NCI-H69 (cell line): Measurements from ENCODE around the gene HNRNPA3.
"Not testable (repeated sequence)": the region's sequence is repeated elsewhere in the genome, so short reads cannot be mapped to it uniquely, and the experiment has no call there.

Source experiments
- DNase-seq: peaks from one replicate; lab custom pipeline; 2025; lab: John Stamatoyannopoulos, UW

HNRNPA3 gene

DNA sequence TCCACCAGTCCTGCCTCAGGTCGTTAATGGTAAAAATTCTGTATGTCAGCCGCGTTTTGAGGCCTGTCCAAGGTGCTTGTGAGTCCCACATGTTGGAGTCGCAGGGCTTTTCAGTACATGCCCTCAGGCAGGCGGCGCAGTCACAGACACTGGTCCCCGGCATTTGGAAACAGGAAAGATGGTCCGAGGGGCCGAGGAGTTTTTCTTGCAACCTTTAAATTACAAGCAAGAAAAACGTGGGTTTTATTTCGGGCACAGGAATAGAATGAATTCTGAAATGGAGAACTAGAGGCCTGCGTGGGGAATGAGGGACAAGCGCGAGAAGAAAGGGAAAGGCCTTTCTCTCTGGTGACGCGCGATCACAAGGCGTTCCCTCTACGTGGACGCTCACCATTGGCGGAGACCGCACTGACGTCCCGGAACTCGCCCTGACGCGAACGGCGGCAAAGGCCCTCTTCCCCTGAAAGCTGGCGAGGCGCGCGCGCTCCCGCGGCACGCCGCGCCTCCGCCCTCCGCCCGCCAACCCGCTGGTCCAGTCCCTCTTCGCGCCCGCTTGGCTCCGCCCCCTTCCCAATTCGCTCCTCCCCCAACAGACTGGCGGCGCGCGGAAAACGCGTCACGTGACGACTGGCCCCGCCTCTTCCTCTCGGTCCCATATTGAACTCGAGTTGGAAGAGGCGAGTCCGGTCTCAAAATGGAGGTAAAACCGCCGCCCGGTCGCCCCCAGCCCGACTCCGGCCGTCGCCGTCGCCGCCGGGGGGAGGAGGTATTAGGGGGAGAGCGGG, at the start of gene HNRNPA3:
TSS of gene HNRNPA3 (plus strand) at position 689 of the 785 bp plus-strand sequence. CDS start at position 695, 6 bp downstream.
- DNase-seq, result peak; percentile 97

DNA sequence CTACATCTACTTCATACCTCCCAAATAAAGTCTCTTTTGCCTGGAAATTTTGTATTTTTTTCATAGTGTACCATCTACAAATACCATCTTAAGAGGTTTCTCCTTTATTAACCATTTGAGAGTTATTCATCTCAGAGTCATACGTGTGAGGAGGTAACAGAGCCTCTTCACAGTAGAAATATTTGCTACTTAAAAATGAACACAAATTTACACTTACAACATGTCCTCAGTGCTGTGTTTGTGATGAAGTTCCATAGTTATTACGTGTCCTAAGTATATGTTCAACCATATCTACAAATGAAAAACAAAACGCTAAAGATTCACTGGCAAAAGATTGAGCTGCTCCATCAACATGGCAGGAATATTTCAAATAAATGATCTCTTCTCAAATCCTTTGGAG, 48.5 kb upstream of the HNRNPA3 start:
- DNase-seq, result peak; percentile 50

DNA sequence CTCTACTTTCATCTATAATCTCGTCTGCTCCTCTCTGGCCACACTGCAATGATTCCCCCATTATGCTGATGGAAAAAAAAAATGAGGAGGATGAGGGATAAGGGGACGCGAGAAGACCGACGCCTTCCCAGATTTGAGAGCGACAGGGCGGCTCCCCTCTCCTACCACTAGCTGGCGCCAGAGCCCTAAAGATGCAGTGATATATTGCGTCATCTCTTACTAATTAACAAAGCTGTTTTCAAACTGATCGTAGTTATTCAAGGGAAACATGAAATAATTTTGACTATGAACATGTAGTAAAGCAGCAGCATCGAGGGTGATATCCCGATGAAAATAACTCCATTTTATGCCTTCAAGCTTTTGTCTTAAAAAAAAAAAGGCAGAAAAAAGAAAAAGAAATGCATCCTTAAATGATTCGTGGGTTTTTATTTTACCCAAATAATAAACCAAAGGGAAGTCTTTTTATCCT, 48.0 kb upstream of the HNRNPA3 start:
- peak; percentile 92 for DNase-seq

DNA sequence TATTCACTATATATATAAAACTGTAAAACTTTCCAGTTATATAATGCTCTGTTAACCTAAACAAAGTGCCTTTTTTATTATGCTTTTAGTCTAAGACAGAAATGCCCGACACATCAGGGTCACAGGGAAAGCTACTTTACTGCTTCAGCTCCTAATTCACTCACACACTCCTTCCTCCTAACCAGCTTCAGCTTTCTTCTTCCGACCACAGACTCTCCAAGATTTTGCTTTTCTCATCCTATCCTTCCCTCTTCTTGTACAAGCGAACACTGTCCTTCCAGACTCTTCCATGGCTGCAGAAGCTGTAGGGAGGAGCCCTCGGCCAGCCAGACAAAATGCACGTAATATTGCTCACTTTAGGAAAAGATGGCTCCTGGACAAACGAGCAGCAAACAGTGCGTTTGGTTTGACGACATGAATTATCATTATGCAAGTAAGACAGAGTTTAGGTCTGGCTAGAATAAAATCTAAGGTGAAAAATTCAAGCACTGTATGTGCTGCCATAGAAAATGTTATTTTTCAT, 47.5 kb upstream of the HNRNPA3 start:
- peak; percentile 58 for DNase-seq

DNA sequence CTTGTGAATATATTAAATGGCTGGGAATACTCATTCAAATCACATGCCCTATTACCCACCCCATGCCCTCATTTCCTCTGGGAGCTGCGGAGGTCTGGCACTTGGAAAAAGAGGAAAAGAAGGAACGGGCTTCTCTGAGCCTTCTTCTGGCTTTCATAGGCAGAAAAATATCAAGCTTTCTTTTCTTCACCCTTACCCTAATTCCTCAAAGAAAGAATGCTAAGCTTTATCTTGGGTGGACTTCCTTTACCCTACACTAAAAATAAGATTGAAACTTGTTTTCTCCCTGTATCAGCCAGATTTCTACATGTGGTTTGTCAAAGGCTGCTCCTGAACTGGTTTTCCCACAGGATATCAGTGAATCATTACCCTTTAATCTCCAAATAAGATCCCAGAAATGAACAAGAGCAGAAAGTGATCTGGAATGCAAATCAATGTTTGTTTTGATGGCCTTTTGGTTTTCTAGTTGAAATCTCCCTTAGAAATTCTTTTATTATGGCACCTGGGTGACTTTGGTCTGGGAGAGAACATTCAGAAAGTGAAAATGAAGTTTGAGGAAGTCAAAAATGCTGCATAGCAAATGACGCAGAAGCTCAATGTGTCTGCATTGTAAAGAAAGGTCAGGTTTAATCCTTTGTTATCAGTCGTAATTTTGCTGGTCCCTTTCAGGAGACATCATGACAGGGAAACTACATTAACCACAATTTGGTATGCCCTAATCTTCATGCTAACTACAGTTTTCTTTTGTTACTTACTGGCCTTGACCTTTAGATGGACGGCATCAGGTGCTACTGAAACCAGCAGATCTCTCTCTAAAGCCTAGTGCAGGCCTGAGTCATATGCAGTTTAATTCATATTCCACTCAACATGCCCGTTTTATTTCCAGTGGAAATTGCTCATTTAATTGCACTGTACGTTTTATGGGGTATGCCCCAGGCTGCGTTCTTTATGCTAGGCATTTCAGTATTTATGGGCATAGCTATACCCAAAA, 46.6 kb upstream of the HNRNPA3 start:
- DNase-seq, result peak; percentile 78

DNA sequence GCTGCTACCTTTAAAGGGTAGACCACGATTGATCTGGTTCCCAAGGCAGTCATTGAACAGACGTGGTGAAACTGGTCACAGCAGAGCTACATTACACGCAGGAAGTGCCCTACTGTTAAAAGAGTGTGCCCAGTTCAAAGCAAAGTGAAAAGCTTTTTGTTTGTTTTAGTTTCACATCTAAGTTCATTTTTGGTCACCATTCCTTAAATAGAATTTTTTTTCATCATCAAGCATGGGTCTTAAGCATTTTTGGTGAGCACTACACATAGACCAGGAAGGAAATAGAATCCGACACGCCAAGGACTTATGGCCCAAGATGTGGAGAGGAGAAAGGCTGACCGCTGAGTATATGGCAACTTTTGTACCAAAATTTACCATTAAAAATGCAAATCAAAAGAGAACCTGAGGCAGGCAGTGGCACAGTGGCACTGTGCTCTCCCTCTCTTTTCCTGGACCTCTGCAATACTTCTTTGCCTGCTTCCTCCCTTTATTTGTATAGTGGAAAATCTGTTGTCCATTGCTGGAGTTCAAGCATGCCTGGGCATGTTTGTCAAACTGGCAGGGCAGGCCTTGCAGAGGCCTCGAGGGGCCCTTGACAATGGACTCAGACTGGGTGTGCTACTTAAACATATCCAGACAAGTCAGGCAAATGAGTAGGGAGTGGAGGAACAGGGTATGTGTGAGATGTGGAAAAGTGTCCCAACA, 42.6 kb upstream of the HNRNPA3 start:
- DNase-seq, result peak; percentile 96

DNA sequence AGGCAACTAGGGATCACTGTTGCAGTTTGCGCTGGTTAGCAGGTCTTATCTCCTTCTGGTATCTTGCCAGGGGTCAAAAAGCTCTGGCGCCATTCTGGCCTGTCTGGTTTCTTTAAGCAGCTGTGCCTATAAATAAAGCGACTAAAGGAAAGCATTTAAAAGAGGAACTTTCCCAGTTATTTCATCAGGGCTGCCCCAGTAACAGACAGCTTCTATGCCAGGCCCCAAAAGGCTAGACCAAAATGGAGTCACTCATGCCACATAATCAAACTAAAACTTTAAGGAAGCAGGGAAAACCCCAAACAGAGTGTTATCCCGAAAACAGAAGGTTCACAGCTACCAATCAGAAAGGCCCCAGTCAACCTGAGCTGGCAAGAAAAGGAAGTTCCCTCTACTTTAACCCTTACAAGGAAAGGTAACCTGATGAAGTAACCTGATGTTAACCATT, 41.2 kb upstream of the HNRNPA3 start:
- peak; percentile 42 for DNase-seq

DNA sequence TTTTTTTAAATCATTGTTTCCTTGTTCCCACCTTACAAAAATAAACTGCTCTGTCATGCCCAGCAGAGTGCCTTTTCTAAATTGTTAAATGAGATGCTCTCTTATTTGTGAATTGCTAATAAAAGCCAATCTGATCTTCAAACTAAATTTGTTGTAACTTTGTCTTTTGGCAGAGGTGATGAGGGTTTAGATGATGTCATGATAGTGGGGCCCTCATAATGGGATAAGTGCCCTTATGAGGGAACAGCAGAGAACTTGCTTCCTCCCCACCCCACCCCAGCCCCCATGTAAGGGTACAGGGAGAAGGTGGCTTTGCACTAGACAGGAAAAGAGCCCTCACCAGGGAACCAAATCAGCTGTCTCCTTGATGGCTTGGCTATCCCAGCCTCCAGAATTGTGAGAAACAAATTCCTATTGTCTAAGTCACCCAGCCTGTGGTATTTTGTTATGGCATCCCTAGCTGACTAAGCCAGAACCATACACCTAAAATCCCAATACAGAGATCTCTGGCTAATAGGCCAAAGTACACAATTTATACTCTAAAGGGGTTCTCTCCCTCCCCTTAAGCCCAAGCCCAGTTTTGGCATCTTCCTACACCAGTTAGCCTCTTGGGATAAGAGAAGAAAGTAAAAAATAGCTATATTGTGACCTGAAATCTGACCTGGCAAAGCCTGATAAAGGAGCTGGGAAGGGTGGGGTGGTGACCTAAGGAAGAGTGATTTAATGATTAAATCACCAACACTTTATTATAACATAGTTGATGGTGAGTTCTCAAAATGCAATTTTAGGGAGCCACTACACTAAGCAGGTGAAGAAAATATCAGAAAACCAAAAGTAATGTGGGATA, 40.3 kb upstream of the HNRNPA3 start:
- no peak for DNase-seq

DNA sequence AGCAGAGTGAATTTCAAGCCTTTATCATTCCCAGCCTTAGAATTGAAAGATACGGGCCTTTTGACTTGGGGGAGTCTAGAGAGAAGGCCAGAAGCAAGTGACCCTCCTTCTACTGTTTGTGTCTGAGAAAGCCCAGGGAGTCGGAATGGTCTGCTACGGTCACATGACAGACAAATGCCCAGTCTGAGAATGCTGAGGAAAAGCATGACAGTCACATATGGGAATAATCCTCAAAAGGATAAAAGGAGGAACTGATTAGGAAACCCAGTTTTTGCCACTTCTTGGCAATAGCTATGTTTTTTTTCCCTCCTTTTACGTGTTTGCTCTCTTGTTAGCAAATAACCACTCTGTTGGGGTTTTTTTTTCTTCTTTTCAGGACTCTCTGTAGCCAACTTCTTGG, 38.1 kb upstream of the HNRNPA3 start:
- no peak for DNase-seq

DNA sequence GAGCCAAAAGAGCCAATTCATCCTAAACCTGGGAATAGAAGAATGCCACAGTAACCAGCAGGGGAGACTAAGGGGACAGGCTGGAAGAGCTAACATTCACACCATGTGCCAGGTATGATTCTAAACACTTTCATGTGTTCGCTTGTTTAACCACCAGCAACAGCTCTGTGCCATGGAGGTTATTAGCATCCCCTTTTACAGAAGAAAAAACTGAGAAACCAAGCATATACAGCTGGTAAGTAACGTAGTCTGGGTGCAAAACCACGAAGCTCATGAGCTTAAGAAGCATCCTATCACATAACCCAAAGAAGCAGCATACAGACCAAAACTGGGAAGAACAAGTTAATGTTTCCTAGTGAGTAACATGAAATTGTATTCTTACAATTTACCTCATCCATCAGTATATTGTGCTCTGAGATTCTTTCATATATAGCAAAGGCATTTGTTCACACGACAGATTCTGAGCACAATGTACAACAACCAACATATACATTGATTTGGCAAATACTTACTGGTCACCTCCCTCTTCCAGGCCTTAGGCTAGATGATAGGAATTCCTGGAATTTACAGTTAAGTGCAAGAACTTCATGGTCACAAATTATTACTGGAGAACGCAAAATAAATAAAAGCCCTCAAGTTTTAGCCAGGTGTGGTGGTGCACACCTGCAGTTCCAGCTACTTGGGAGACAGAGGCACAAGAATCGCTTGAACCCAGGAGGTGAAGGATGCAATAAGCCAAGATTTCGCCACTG, 36.5 kb upstream of the HNRNPA3 start:
- DNase-seq, result peak; percentile 28

DNA sequence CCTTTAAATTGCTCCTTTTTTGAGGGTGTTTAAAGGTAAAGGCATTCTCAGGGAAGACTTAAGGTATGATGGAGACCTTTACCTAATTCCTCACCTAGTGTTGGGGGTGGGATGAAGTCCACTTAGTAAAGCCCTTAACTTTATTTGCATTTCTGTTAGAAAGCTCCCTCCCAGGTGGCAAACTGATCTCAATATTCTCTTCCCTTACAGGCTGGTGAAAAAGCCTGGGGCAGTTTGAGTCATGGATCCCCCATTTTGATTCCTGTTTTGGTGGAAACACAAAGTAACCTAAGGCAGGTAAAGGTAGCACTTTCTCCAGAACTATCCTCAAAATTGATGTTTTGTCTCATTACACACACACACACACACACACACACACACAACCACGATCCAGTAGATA, 33.8 kb upstream of the HNRNPA3 start:
- DNase-seq, result peak; percentile 64

DNA sequence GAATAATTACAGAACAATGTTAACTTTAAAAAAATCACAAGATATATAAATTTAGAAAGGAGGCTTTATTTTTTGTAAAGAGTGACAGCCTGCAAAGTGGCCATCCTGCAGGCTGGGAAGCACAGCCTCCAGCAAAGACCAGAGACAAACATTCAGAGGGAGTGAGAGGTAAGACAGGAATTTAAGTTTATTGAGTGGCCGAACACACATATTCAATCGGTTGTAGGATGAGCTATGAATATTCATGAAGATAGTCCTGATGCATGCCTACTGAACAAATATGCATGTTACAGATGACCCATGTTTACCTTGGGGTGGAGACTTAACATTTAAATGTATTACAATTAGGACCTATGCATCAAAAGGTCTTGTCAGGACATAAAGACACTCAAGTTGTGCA, 33.4 kb upstream of the HNRNPA3 start:
- peak; percentile 14 for DNase-seq

DNA sequence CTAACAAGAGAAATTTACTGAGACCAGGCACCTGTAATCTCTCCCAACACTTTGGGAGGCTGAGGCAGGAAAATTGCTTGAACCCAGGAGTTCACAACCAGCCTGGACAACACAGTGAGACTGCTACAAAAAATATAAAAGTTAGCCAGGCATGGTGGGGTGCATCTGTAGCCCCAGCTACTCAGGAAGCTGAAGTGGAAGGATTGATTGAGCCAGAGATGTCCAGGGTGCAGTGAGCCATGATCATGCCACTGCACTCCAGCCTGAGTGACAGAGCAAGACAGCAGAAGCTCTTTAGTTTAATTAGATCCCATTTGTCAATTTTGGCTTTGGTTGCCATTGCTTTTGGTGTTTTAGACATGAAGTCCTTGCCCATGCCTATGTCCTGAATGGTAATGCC, 32.9 kb upstream of the HNRNPA3 start:
- DNase-seq, result not testable (repeated sequence)

DNA sequence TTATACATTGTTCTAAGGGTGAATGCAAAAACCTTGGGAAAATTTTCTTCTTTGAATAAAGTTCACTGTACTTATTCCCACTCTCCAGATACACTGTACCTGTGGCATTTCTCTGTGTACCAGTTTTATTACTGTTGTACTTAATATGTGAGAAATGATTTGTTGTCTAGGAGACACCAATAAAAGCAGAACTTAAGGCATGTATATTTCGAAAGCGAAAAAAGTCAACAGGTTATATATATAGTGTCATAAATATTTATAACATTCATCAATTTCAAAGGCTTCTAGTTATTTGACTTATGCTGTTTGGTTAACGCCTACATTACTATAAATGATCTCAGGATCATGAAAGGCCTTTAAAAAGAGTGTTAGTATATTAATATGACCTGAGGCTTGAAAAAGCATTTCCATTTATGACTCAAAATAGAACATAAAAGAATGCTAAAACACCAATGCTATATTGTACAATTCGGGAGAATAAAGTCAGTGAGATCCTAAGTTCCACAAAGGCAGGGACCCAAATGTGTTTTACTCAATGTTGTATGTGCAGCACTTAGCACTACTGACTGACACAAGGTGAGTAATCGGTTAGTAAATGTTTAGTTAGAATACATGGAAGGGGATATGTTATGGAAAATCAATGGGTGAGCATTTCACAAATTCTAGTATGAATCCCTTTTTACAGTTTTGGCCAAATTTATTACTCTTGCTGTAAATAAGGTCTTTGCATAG, 32.2 kb upstream of the HNRNPA3 start:
- no peak for DNase-seq

DNA sequence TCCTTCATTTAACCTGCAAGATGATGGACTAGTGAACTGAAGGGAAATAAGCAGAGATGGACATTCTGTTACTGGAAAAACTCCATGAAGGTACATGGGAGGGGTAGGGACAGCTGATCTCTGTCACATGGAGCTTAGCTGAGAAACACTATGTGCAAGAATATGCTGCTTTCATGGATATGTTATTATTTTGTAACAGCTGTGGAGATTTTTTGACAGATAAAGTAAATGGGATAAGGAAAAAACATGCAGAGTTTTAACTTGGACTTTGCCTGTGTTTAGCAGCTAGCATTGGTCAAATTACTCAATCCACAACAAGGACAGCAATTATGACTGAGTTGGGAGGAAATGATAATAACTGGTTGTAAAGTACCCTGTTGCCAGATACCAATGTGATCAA, 28.7 kb upstream of the HNRNPA3 start:
- DNase-seq, result no peak

DNA sequence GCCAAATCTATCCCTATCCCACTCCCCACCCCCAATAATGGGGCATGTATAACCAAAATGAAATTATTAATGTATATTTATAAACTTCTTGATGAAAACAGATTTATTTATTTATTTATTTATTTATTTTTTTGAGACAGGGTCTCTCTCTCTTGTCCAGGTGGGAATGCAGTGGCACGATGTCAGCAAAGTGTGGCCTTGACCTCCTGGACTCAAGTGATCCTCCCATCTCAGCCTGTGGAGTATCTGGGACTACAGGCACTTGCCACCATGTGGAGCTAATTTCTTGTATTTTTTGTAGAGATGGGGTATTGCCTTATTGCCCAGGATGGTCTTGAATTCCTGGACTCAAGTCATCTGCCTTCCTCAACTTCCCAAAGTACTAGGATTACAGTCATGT, 28.0 kb upstream of the HNRNPA3 start:
- DNase-seq, result no peak

DNA sequence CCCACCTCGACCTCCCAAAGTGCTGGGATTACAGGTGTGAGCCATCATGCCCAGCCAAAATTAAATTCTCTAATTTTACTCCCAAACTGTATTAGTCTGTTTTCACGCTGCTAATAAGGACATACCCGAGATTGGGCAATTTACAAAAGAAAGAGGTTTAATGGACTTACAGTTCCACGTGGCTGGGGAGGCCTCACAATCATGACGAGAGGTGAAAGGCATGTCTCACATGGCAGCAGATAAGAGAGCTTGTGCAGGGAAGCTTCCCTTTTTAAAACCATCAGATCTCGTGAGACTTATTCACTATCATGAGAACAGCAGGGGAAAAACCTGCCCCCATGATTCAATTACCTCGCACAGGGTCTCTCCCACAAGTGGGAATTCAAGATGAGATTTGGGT, 26.6 kb upstream of the HNRNPA3 start:
- DNase-seq, result not testable (repeated sequence)

DNA sequence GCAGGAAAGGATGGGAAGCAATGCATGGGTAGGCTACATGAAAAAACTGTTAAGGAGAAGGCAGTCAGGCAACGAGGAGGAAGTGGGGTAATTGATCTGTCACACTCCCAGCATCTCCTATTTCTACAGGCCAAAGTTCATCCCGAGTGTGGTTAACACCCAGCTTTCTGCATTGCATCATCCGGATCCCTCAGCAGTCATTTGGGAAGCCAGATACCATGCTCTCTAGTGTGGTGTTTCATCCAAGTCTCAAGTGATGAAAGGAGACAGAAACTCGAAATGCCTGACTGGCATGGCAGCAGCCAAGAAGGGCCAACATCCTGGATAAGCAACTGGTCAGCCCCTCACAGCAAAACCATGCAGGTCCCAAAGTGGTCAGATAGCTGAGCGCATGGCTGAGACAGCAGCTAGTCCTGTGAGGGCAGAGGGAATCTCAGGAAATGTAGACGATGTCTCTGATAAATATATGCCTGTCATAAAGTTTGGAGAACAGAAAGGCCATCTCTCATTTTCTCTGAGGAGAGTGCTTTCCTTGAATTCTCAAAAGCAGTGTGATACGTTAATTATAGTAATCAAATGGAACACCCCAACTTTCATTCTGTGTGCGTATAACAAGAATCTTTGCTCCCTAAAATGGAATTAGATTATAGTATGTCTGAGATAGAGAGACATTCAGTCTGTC, 24.8 kb upstream of the HNRNPA3 start:
- peak; percentile 61 for DNase-seq
